ENCODE data around the gene TFF3.
"Not testable (repeated sequence)": the region's sequence is repeated elsewhere in the genome, so short reads cannot be mapped to it uniquely, and the experiment has no call there.

- not testable (repeated sequence) for TF ChIP-seq JUNB (CRISPR knock-in tag; IDR thresholded peaks at IDR 0.05; ENCODE audit: borderline replicate concordance); SOX6 (IDR thresholded peaks at IDR 0.05); SOX6 (CRISPR knock-in tag; IDR thresholded peaks at IDR 0.05); ZBTB2 (CRISPR knock-in tag; IDR thresholded peaks at IDR 0.05; ENCODE audit: low read depth); ATF2 (CRISPR knock-in tag; IDR thresholded peaks at IDR 0.05); POLR2A (IDR thresholded peaks at IDR 0.05; ENCODE audit: insufficient read depth in 1 of 2, low read depth in 2 of 2, low read length in 2 of 2); FIP1L1 (IDR thresholded peaks at IDR 0.05; ENCODE audit: borderline replicate concordance, insufficient read depth, low read depth, low read length); CREM (IDR thresholded peaks at IDR 0.05); CREM (CRISPR knock-in tag; IDR thresholded peaks at IDR 0.05)
- TF ChIP-seq, protein P1, sequence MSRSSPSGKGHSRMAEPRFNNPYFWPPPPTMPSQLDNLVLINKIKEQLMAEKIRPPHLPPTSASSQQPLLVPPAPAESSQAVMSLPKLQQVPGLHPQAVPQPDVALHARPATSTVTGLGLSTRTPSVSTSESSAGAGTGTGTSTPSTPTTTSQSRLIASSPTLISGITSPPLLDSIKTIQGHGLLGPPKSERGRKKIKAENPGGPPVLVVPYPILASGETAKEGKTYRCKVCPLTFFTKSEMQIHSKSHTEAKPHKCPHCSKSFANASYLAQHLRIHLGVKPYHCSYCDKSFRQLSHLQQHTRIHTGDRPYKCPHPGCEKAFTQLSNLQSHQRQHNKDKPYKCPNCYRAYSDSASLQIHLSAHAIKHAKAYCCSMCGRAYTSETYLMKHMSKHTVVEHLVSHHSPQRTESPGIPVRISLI (CRISPR knock-in tag; IDR thresholded peaks at IDR 0.05; ENCODE audit: borderline replicate concordance) = not testable (repeated sequence)
These were observed 22.6 kb downstream of the TFF3 start for GRCh38 chr21:42292563-42293142.
